GM23338 (cell line): ENCODE results near the gene CPNE7. TPM values are rescaled to one million over a fixed set of nuclear protein-coding genes. Genes with fewer than 3 reads are reported as not detected.

Experiments used
- ATAC-seq: fragments of 200-7000 bp; cut with Tn5 transposase; 3 replicates; pipeline ENCODE4 v1.9.1; 2020
- DNase-seq: peaks from one replicate; pipeline ENCODE4 v3.0.0-alpha.2; 2015; ENCODE audit warnings: low spot score
- H2AFZ ChIP-seq: fragments of 200-600 bp; sonication (generic); 2 replicates; pipeline ENCODE4 v1.8.0; 2016; ENCODE audit warnings: antibody characterized with exemption, mild to moderate bottlenecking, moderate library complexity
- H3F3A ChIP-seq: fragments of 200-600 bp; sonication (generic); replicated peaks from 2 replicates; pipeline ENCODE4 v1.8.0; 2017; ENCODE audit warnings: antibody characterized with exemption, mixed run types, low read depth
- H3K27ac ChIP-seq: fragments of 200-600 bp; sonication (generic); 2 replicates; pipeline ENCODE4 v1.6.1; 2016; ENCODE audit warnings: low read depth
- H3K27me3 ChIP-seq: fragments of 200-600 bp; sonication (generic); 2 replicates; pipeline ENCODE4 v1.8.0; 2016; ENCODE audit warnings: mild to moderate bottlenecking, mixed run types, moderate library complexity; ENCODE audit not compliant: insufficient read depth
- H3K36me3 ChIP-seq: fragments of 200-600 bp; sonication (generic); 2 replicates; pipeline ENCODE4 v1.8.0; 2016; ENCODE audit warnings: mild to moderate bottlenecking; ENCODE audit not compliant: insufficient read depth
- H3K4me1 ChIP-seq: fragments of 200-600 bp; sonication (generic); 2 replicates; pipeline ENCODE4 v1.8.0; 2016; ENCODE audit warnings: mild to moderate bottlenecking, moderate library complexity; ENCODE audit not compliant: insufficient read depth
- H3K4me2 ChIP-seq: fragments of 200-600 bp; sonication (generic); 2 replicates; pipeline ENCODE4 v1.7.1; 2017; ENCODE audit warnings: mixed run types
- H3K4me3 ChIP-seq: fragments of 200-600 bp; sonication (generic); 2 replicates; pipeline ENCODE4 v1.6.1; 2016; ENCODE audit warnings: mixed run types
- H3K79me2 ChIP-seq: fragments of 200-600 bp; sonication (generic); replicated peaks from 2 replicates; pipeline ENCODE4 v1.8.0; 2017; ENCODE audit warnings: mild to moderate bottlenecking; ENCODE audit not compliant: insufficient read depth
- H3K9me2 ChIP-seq: fragments of 200-600 bp; sonication (generic); 2 replicates; pipeline ENCODE4 v1.8.0; 2017; ENCODE audit not compliant: insufficient read depth
- H4K20me1 ChIP-seq: fragments of 200-600 bp; sonication (generic); replicated peaks from 2 replicates; pipeline ENCODE4 v1.8.0; 2017; ENCODE audit warnings: mild to moderate bottlenecking; ENCODE audit not compliant: insufficient read depth
- H3K27ac Mint-ChIP-seq: 2 replicates; pipeline ENCODE4 v1.8.0; 2020; ENCODE audit warnings: inconsistent platforms, mild to moderate bottlenecking, moderate library complexity, mixed read lengths
- H3K27me3 Mint-ChIP-seq: 3 replicates; pipeline ENCODE4 v1.8.0; 2022; ENCODE audit warnings: low read depth, mild to moderate bottlenecking, moderate library complexity, mixed read lengths, inconsistent platforms; ENCODE audit not compliant: insufficient read depth, poor library complexity
- H3K36me3 Mint-ChIP-seq: 3 replicates; pipeline ENCODE4 v1.8.0; 2021; ENCODE audit warnings: low read depth, mild to moderate bottlenecking, inconsistent platforms, moderate library complexity, mixed read lengths
- H3K4me1 Mint-ChIP-seq: 3 replicates; pipeline ENCODE4 v1.8.0; 2020; ENCODE audit warnings: mild to moderate bottlenecking, inconsistent platforms, mixed read lengths
- H3K4me3 Mint-ChIP-seq: 3 replicates; pipeline ENCODE4 v1.8.0; 2021; ENCODE audit warnings: moderate library complexity, mild to moderate bottlenecking, inconsistent platforms, mixed read lengths
- H3K9me3 Mint-ChIP-seq: 3 replicates; pipeline ENCODE4 v1.8.0; 2020; ENCODE audit warnings: moderate library complexity, mild to moderate bottlenecking, inconsistent platforms, mixed read lengths
- CREB1 ChIP-seq: fragments of 250-450 bp; sonication (Bioruptor Pico); IDR thresholded peaks from 2 replicates; pipeline ENCODE4 v1.5.0; 2020; ENCODE audit warnings: low read depth, mild to moderate bottlenecking, moderate library complexity
- CTCF ChIP-seq, 2 experiments: fragments of 200-600 bp in 1 of 2; sonication (generic) in 1 of 2; conservative IDR thresholded peaks; 2 replicates each; pipeline versions ENCODE4 v1.5.1 to v1.6.1; 2016 to 2017; ENCODE audit warnings: antibody characterized with exemption in 2 of 2, low read depth in 2 of 2, mild to moderate bottlenecking in 2 of 2, moderate library complexity in 1 of 2
- ETS1 ChIP-seq: IDR thresholded peaks from 2 replicates; pipeline ENCODE4 v1.6.1; 2016; ENCODE audit warnings: antibody characterized with exemption
- EZH2 ChIP-seq: fragments of 200-600 bp; sonication (generic); IDR thresholded peaks from one replicate; pipeline ENCODE4 v1.8.0; 2017; ENCODE audit warnings: antibody characterized with exemption, mild to moderate bottlenecking, low read depth; ENCODE audit not compliant: unreplicated experiment
- EZH2phosphoT487 ChIP-seq: fragments of 200-600 bp; sonication (generic); IDR thresholded peaks from one replicate; pipeline ENCODE4 v1.8.1; 2018; ENCODE audit warnings: antibody characterized with exemption; ENCODE audit not compliant: unreplicated experiment
- JUNB ChIP-seq: IDR thresholded peaks from one replicate; pipeline ENCODE4 v1.6.1; 2016; ENCODE audit warnings: antibody characterized with exemption; ENCODE audit not compliant: unreplicated experiment
- NANOG ChIP-seq: IDR thresholded peaks from 2 replicates; pipeline ENCODE4 v1.6.1; 2016; ENCODE audit warnings: antibody characterized with exemption, borderline replicate concordance
- POLR2AphosphoS5 ChIP-seq: IDR thresholded peaks from 2 replicates; pipeline ENCODE4 v1.6.1; 2016; ENCODE audit warnings: antibody characterized with exemption, low read depth
- STAT1 ChIP-seq: IDR thresholded peaks from one replicate; pipeline ENCODE4 v1.6.1; 2016; ENCODE audit warnings: antibody characterized with exemption; ENCODE audit not compliant: unreplicated experiment
- ZNF114 ChIP-seq: fragments of 250-450 bp; sonication (Bioruptor Pico); IDR thresholded peaks from 2 replicates; pipeline ENCODE4 v1.5.0; 2020; ENCODE audit warnings: mild to moderate bottlenecking, moderate library complexity
- ZNF331 ChIP-seq: fragments of 250-450 bp; sonication (Bioruptor Pico); IDR thresholded peaks from 2 replicates; pipeline ENCODE4 v1.5.0; 2020; ENCODE audit warnings: low read depth, mild to moderate bottlenecking, moderate library complexity
- polyA plus RNA-seq: library from polyadenylated mRNA; unstranded; fragments of >200 nt; fragmentation: Nextera tagmentation; extraction: Ambion mirVana; gene quantifications from 2 replicates; pipeline ENCODE4 v1.2.1, GENCODE V29; 2016
- total RNA-seq: library from RNA; depleted of rRNA; stranded (reverse); fragments of >200 nt; shearing (Covaris generic); gene quantifications from 2 replicates; pipeline ENCODE4 v1.2.3, GENCODE V29; 2014
- TF ChIP-seq, protein P1 (sequence below): fragments of 250-450 bp; sonication (Bioruptor Pico); IDR thresholded peaks from 2 replicates; pipeline ENCODE4 v1.5.0; 2020; ENCODE audit warnings: mild to moderate bottlenecking, moderate library complexity
- TF ChIP-seq, protein P2 (sequence below): IDR thresholded peaks from one replicate; pipeline ENCODE4 v1.6.1; 2018; ENCODE audit warnings: antibody characterized with exemption; ENCODE audit not compliant: unreplicated experiment

CPNE7 gene
- total and polyA plus RNA-seq, 2 experiments from 2014 or later, result 11.2 to 15.7 TPM

DNA sequence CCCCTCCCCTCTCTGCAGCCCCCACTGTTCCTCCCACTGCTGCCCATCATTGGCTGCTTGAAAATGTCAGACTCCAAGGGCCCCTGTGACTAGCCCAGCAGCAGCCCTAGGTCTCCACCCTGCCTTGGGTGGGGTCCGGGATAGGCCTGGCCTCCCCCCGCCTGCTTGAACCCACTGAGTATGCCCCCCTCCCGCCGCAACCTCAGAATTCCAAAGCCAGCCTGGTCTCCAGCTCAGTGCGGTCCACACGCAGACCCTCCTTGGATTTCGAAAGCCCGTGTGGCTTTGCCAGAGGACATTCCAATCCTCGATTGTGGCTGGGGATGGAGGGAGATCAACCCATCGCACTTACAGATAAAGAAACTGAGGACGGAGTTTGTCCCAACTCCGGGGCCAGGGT is 44.3 kb downstream of the CPNE7 start:
- Histone ChIP-seq H3K36me3 (no peaks in the 10 kb centered on the region), H3K4me1 (no peaks in the 10 kb centered on the region; the same call in 1 of the 2 replicates), H4K20me1 (no peaks in the 10 kb centered on the region), H3K4me2 (no peak overlapping the region), H3F3A (peaks cover 8% of the 10 kb centered on the region; the same call in 1 of the 2 replicates), H2AFZ (peak overlapping the region; percentile 81; the same call in 1 of the 2 replicates), H3K27me3 (peaks cover 5% of the 10 kb centered on the region; the same call in 1 of the 2 replicates), H3K79me2 (no peaks in the 10 kb centered on the region), H3K27ac (no peak overlapping the region), H3K4me3 (no peak overlapping the region), H3K9me2 (no peaks in the 10 kb centered on the region)
- peaks cover 3% of the 10 kb centered on the region; the same call in 1 of the 3 replicates for H3K9me3 Mint-ChIP-seq
- TF ChIP-seq ZNF114 (CRISPR knock-in tag) (no peak), CTCF (conservative IDR thresholded peaks at IDR 0.05; ENCODE audit: low read depth in 2 of 2) (no peak), NANOG (no peak), ZNF331 (CRISPR knock-in tag) (no peak), ETS1 (no peak), EZH2 (no peak), CREB1 (CRISPR knock-in tag) (no peak), POLR2AphosphoS5 (no peak), STAT1 (no peak), EZH2phosphoT487 (no peak), JUNB (no peak)
- TF ChIP-seq, protein P1, sequence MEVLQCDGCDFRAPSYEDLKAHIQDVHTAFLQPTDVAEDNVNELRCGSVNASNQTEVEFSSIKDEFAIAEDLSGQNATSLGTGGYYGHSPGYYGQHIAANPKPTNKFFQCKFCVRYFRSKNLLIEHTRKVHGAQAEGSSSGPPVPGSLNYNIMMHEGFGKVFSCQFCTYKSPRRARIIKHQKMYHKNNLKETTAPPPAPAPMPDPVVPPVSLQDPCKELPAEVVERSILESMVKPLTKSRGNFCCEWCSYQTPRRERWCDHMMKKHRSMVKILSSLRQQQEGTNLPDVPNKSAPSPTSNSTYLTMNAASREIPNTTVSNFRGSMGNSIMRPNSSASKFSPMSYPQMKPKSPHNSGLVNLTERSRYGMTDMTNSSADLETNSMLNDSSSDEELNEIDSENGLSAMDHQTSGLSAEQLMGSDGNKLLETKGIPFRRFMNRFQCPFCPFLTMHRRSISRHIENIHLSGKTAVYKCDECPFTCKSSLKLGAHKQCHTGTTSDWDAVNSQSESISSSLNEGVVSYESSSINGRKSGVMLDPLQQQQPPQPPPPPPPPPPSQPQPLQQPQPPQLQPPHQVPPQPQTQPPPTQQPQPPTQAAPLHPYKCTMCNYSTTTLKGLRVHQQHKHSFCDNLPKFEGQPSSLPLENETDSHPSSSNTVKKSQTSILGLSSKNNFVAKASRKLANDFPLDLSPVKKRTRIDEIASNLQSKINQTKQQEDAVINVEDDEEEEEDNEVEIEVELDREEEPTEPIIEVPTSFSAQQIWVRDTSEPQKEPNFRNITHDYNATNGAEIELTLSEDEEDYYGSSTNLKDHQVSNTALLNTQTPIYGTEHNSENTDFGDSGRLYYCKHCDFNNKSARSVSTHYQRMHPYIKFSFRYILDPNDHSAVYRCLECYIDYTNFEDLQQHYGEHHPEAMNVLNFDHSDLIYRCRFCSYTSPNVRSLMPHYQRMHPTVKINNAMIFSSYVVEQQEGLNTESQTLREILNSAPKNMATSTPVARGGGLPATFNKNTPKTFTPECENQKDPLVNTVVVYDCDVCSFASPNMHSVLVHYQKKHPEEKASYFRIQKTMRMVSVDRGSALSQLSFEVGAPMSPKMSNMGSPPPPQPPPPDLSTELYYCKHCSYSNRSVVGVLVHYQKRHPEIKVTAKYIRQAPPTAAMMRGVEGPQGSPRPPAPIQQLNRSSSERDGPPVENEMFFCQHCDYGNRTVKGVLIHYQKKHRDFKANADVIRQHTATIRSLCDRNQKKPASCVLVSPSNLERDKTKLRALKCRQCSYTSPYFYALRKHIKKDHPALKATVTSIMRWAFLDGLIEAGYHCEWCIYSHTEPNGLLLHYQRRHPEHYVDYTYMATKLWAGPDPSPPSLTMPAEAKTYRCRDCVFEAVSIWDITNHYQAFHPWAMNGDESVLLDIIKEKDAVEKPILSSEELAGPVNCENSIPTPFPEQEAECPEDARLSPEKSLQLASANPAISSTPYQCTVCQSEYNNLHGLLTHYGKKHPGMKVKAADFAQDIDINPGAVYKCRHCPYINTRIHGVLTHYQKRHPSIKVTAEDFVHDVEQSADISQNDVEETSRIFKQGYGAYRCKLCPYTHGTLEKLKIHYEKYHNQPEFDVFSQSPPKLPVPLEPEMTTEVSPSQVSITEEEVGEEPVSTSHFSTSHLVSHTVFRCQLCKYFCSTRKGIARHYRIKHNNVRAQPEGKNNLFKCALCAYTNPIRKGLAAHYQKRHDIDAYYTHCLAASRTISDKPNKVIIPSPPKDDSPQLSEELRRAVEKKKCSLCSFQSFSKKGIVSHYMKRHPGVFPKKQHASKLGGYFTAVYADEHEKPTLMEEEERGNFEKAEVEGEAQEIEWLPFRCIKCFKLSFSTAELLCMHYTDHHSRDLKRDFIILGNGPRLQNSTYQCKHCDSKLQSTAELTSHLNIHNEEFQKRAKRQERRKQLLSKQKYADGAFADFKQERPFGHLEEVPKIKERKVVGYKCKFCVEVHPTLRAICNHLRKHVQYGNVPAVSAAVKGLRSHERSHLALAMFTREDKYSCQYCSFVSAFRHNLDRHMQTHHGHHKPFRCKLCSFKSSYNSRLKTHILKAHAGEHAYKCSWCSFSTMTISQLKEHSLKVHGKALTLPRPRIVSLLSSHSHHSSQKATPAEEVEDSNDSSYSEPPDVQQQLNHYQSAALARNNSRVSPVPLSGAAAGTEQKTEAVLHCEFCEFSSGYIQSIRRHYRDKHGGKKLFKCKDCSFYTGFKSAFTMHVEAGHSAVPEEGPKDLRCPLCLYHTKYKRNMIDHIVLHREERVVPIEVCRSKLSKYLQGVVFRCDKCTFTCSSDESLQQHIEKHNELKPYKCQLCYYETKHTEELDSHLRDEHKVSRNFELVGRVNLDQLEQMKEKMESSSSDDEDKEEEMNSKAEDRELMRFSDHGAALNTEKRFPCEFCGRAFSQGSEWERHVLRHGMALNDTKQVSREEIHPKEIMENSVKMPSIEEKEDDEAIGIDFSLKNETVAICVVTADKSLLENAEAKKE (CRISPR knock-in tag), result no peak
- TF ChIP-seq, protein P2, sequence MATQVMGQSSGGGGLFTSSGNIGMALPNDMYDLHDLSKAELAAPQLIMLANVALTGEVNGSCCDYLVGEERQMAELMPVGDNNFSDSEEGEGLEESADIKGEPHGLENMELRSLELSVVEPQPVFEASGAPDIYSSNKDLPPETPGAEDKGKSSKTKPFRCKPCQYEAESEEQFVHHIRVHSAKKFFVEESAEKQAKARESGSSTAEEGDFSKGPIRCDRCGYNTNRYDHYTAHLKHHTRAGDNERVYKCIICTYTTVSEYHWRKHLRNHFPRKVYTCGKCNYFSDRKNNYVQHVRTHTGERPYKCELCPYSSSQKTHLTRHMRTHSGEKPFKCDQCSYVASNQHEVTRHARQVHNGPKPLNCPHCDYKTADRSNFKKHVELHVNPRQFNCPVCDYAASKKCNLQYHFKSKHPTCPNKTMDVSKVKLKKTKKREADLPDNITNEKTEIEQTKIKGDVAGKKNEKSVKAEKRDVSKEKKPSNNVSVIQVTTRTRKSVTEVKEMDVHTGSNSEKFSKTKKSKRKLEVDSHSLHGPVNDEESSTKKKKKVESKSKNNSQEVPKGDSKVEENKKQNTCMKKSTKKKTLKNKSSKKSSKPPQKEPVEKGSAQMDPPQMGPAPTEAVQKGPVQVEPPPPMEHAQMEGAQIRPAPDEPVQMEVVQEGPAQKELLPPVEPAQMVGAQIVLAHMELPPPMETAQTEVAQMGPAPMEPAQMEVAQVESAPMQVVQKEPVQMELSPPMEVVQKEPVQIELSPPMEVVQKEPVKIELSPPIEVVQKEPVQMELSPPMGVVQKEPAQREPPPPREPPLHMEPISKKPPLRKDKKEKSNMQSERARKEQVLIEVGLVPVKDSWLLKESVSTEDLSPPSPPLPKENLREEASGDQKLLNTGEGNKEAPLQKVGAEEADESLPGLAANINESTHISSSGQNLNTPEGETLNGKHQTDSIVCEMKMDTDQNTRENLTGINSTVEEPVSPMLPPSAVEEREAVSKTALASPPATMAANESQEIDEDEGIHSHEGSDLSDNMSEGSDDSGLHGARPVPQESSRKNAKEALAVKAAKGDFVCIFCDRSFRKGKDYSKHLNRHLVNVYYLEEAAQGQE, result no peak
- DNase-seq, result no peak
- H3K4me3 Mint-ChIP-seq, result no peak overlapping the region
- peak; percentile 8; the same call in 2 of the 3 replicates for ATAC-seq
- H3K4me1 Mint-ChIP-seq, result peaks cover 17% of the 10 kb centered on the region
- H3K27ac Mint-ChIP-seq, result no peak overlapping the region
- H3K27me3 Mint-ChIP-seq, result peaks cover 24% of the 10 kb centered on the region
- no peaks in the 10 kb centered on the region; the same call in 2 of the 3 replicates for H3K36me3 Mint-ChIP-seq
